HUES6 (cell line): Measurements from ENCODE around the gene LEKR1.

Experiments
- H3K27ac ChIP-seq: 2 replicates; pipeline ENCODE4 v1.7.0; 2013; ENCODE audit warnings: low read depth, mild to moderate bottlenecking, low read length, inconsistent platforms
- H3K27me3 ChIP-seq: 2 replicates; pipeline ENCODE4 v1.6.1; 2013; ENCODE audit warnings: low read length; ENCODE audit not compliant: control insufficient read depth, insufficient read depth
- H3K36me3 ChIP-seq: 2 replicates; pipeline ENCODE4 v1.6.1; 2013; ENCODE audit warnings: low read length; ENCODE audit not compliant: control insufficient read depth, insufficient read depth
- H3K4me1 ChIP-seq: 2 replicates; pipeline ENCODE4 v1.6.1; 2013; ENCODE audit warnings: low read length; ENCODE audit not compliant: control insufficient read depth, insufficient read depth
- H3K4me3 ChIP-seq: 2 replicates; pipeline ENCODE4 v1.5.1; 2013; ENCODE audit warnings: low read depth, low read length
- H3K9ac ChIP-seq: one replicate; pipeline ENCODE4 v1.6.1; 2013; ENCODE audit warnings: mild to moderate bottlenecking, low read length
- H3K9me3 ChIP-seq: 2 replicates; pipeline ENCODE4 v1.6.1; 2013; ENCODE audit warnings: low read depth, low read length; ENCODE audit not compliant: control insufficient read depth, insufficient read depth

The LEKR1 gene

DNA sequence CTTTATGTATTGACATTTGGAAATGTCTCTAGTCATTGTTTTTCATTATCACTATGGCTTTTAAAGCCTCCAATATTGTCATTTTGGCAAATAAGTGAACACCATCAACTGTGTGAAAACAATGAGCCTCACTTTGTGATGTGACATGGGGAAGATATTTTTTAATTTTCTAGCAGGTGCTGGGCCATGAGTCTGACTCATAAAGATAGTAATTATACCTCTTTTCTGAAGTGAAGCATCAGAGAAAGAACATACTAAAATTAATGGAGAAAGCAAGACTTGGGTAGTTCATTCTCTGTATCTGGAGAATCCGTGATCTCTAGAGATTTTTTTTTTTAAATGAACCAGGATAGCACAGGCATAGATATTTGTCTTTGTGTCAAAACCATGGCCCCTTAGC lies 233.0 kb downstream of the LEKR1 start:
- H3K9ac ChIP-seq = no peak overlapping the region

DNA sequence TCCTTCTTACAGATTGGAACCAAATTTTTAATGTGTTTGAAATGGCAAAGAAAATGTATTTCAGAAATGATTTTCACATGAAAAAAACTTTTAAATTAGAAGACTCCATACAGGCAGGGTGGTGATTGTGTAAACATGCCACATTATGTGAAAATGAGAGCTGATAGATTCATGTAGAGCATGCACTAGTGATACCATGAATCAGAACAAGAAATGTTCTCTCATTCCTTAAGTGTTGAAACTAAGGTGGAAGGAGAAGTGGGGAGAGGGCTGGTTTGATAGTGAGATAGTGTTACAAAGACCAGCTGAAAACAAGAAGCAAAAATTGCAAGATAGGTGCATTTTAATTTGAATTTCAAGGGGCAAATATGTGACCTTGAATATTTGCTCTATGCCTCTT lies 233.5 kb downstream of the LEKR1 start:
- Histone ChIP-seq H3K36me3 (no peaks in the 10 kb centered on the region), H3K9ac (no peak overlapping the region), H3K4me1 (peaks cover 8% of the 10 kb centered on the region), H3K27me3 (peaks cover 7% of the 10 kb centered on the region), H3K9me3 (no peaks in the 10 kb centered on the region), H3K27ac (no peak overlapping the region), H3K4me3 (no peak overlapping the region)

More for the DNA sequence above, 233.0 kb downstream of the LEKR1 start:
- no peaks in the 10 kb centered on the region for H3K36me3 ChIP-seq
- H3K27ac ChIP-seq = no peak overlapping the region
- peaks cover 3% of the 10 kb centered on the region for H3K4me1 ChIP-seq
- no peaks in the 10 kb centered on the region for H3K9me3 ChIP-seq
- H3K27me3 ChIP-seq = peaks cover 3% of the 10 kb centered on the region; the same call in 1 of the 2 replicates
- no peak overlapping the region for H3K4me3 ChIP-seq

DNA sequence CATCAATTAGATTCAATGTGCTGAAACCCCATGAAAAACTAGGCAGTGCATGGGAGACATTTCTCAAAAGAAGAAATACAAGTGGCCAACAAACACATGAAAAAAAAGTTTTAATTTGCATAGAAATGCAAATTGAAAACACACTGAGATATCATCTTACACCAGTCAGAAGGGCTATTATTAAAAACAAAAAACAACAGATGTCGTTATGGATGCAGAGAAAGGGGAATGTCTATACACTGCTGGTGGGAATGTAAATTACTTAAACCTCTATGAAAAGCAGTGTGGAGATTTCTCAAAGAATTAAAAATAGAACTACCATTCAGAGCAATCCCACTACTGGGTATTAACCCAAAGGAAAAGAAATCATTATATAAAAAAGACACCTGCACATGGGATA lies 235.1 kb downstream of the LEKR1 start:
- H3K36me3 ChIP-seq = no peaks in the 10 kb centered on the region
- no peaks in the 10 kb centered on the region for H3K9me3 ChIP-seq
- peaks cover 13% of the 10 kb centered on the region for H3K27me3 ChIP-seq
- no peak overlapping the region for H3K4me3 ChIP-seq
- no peak overlapping the region for H3K9ac ChIP-seq
- peaks cover 21% of the 10 kb centered on the region for H3K4me1 ChIP-seq
- no peak overlapping the region for H3K27ac ChIP-seq

DNA sequence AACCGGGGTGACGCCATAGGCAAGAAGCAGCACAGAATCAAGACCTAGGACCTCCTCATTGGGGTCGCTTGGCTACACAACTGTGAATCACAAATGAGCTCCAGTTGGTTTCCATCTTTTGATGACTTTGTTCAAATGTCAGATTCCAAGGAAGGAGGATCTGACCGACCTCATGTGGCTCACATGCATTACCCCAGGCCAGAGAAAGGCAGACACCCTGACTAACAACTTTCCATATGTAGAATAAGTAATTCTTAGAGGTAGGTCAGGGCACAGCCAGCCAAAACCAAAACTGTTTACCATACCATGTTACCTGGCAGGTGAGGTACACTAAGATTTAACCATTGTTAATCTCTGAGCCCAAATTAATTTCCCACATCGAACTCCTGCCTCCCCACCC lies 237.3 kb downstream of the LEKR1 start:
- Histone ChIP-seq H3K27me3 (peaks cover 13% of the 10 kb centered on the region), H3K27ac (no peak overlapping the region), H3K4me1 (peaks cover 21% of the 10 kb centered on the region), H3K36me3 (no peaks in the 10 kb centered on the region), H3K4me3 (no peak overlapping the region), H3K9ac (no peak overlapping the region), H3K9me3 (no peaks in the 10 kb centered on the region)

DNA sequence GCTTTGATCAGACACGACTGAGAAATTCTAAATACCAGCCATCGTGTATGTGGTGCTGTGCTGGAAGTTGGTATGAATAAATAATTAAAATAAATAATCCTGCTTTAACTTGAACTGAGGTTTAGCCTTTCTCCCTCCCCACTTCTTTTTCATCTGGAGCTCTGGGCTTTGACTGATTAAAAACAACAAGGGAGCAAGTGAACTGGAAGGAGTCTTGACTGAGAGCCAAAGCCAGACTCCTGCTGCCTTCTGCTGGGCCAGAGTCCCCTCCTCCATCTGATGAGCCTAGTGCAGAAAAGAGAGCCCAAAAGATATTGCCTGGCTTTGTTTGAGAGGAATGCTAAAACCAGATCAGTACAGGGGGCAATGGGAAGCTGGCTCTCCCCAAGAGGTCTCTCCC lies 237.8 kb downstream of the LEKR1 start:
- Histone ChIP-seq H3K9ac (no peak overlapping the region), H3K36me3 (no peaks in the 10 kb centered on the region), H3K4me1 (peaks cover 21% of the 10 kb centered on the region), H3K9me3 (no peaks in the 10 kb centered on the region), H3K27me3 (peaks cover 13% of the 10 kb centered on the region), H3K4me3 (no peak overlapping the region), H3K27ac (no peak overlapping the region)

DNA sequence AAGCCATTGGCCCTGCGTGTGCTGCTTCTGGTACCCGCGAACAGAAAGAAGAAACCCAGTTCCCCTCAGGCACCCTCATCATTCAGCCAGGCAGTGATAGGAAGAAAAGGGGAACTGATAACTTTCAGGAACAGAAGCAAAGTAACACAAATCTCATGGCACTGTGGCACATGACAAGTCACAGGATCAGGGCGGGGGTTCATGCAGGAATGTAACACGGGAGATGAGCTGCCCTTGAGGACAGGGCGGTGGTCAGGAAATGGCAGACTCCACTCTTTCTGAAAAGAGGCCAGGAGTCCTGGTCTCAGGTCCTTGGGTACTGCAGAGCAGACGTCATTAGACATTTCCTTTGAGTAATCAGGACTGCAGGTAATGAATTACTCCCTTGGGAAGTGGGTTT lies 238.2 kb downstream of the LEKR1 start:
- peaks cover 13% of the 10 kb centered on the region for H3K27me3 ChIP-seq
- H3K4me1 ChIP-seq = peaks cover 21% of the 10 kb centered on the region
- no peaks in the 10 kb centered on the region for H3K9me3 ChIP-seq
- no peak overlapping the region for H3K4me3 ChIP-seq
- no peaks in the 10 kb centered on the region for H3K36me3 ChIP-seq
- no peak overlapping the region for H3K27ac ChIP-seq
- no peak overlapping the region for H3K9ac ChIP-seq

DNA sequence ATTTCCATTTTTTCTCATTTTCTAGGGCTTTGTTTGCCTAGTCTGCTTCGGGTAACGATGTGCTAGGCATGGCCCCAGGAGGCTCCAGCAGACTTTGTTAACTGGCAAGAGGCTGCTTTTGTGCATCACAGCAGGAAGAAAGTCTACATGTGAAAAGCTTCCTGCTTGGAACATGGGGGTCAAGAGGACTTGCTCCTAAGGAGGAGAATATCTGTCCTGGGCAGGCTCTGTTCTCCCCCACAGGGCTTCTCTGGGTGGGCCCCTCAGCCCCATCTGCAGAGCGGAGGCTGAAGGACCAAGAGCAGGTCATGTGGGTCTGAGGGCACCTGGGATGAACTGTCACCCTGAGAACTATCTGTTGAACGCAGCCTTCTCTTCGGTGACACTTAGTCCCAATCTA lies 239.0 kb downstream of the LEKR1 start:
- no peak overlapping the region for H3K9ac ChIP-seq
- H3K9me3 ChIP-seq = no peaks in the 10 kb centered on the region
- H3K27me3 ChIP-seq = peaks cover 13% of the 10 kb centered on the region
- H3K4me3 ChIP-seq = 0 out of 2 replicates have a peak overlapping the region, but pooled peaks have one; percentile 22
- H3K27ac ChIP-seq = no peak overlapping the region
- no peaks in the 10 kb centered on the region for H3K36me3 ChIP-seq
- H3K4me1 ChIP-seq = peaks cover 21% of the 10 kb centered on the region

DNA sequence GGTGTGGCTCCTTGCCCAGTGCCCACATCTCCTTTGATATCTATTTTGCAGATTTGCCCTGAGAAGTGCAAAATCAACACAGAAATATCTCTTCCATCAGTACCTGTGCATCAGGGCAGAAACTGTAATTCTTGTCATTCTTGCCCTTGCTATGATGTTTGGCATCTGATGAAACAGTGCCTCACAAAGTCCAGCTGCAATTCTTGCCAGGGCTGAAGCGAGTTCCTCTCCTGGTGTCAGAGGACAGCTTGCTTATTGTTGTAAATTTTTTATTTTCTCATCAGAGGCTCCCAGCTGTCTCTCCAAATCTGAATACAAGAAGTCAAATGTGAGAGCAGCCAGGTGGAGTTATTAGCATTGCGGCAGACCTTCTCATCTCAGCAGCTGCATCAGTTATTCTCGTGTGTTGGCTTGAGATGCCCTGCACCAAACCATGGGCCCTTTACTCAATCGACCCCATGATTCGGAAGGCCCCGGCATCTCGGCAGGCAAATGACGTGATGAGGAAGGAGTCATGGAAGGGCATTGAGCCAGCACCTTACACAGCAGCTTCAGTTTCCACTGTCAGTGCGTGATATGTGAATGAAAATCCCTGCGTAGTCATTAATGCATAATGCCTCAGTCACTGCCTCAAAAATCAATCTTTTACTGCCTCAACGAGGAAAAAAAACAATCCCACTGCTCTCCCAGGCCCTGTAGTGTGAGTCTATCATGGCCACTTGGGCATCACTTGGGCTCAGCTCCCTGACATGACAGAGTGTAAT lies 240.4 kb downstream of the LEKR1 start:
- Histone ChIP-seq H3K4me1 (peaks cover 21% of the 10 kb centered on the region), H3K27ac (no peak overlapping the region), H3K36me3 (no peaks in the 10 kb centered on the region), H3K27me3 (peaks cover 13% of the 10 kb centered on the region), H3K9ac (no peak overlapping the region), H3K9me3 (no peaks in the 10 kb centered on the region), H3K4me3 (no peak overlapping the region)

DNA sequence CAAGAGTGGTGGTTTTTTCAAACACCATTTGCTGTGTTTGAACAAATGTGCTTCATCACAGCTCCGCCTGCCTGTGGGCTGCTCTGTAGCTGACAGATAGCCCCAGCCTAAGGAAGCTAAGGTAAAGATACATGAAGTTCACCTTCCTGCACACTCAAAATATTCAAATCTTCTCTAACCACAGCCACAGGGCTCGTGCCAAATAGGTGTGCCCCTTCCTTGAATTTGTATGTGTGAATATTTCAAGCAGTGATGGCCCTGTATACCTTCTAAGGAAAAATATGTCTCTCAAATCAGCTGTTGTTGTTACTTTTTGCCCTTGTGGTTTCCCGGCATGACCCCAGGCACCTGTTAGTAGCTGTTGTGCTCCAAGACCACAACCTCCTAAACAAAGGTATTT lies 241.0 kb downstream of the LEKR1 start:
- H3K9ac ChIP-seq = no peak overlapping the region
- peaks cover 21% of the 10 kb centered on the region for H3K4me1 ChIP-seq
- H3K9me3 ChIP-seq = no peaks in the 10 kb centered on the region
- no peaks in the 10 kb centered on the region for H3K36me3 ChIP-seq
- H3K4me3 ChIP-seq = no peak overlapping the region
- no peak overlapping the region for H3K27ac ChIP-seq
- H3K27me3 ChIP-seq = peaks cover 13% of the 10 kb centered on the region

DNA sequence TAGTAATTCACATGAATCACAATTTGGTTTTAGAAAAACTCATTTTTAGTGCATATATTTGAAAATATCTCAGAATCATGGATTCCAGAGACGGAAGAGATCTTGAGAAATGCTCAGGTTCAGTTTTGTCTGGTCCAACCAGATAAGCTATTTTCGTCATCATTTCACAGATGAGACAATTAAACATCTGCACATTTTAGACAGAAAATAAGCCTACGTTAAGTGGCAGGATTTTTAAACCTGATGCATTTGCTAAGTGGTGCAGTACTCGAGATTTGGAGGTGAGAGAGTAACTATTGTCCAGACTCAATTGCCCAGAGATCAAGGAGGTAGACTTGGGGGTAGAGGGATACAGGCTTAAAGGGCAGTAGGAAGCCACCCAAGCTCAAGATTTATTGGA lies 243.3 kb downstream of the LEKR1 start:
- no peak overlapping the region for H3K27ac ChIP-seq
- H3K4me1 ChIP-seq = peaks cover 16% of the 10 kb centered on the region
- no peak overlapping the region for H3K4me3 ChIP-seq
- H3K9me3 ChIP-seq = no peaks in the 10 kb centered on the region
- peaks cover 8% of the 10 kb centered on the region for H3K27me3 ChIP-seq
- no peaks in the 10 kb centered on the region for H3K36me3 ChIP-seq
- no peak overlapping the region for H3K9ac ChIP-seq

DNA sequence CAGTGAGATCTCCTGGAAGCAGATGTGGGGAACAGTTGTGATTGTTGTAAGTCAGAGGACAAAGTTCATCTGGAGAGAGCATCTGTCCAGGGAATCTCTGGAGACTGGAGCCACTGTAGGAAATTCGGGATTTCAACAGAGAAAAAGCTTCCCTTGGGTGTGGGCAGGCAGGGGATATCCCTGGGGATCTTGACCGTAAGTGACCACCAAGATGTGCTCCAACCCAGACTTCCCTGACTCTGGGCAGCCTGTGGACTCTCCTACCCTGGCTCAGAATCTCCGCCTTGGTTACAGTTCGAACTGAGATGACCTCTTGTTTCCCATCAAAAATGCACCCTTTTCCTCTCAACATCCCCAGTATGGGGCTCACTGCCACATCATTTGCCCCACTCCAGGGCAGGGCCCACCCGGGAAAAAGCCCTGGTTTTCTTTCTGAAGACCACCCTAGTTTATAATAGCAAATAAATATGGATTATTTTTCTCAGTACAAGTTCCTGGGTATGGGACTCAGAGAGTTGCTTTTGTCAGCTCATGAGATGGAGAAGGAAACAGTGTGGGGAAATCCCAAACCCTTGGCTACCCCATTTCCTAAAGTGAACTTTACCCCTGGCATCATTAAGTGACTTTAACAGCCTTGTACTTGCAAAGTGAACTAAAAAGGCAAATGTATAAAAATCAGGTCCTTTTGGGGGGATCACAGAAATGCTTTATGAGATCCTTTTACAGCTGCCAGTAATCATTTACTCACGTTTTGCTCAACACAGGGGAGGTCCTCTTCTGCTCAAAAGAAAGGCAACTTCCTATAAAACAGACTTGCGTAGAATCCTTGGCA lies 243.9 kb downstream of the LEKR1 start:
- Histone ChIP-seq H3K27ac (no peak overlapping the region), H3K4me1 (peaks cover 9% of the 10 kb centered on the region), H3K36me3 (no peaks in the 10 kb centered on the region), H3K4me3 (no peak overlapping the region), H3K9me3 (no peaks in the 10 kb centered on the region), H3K27me3 (0 out of 2 replicates have a peak, but pooled peaks cover 4% of the 10 kb centered on the region), H3K9ac (no peak overlapping the region)
